Gastroesophageal sphincter (tissue), 4 donors: ENCODE measurements around the gene FAM168A. TPM values are rescaled to one million over a fixed set of nuclear protein-coding genes. Genes with fewer than 3 reads are reported as not detected.

Experiments
- ATAC-seq: fragments of 150-250 bp; one replicate; pipeline ENCODE4 v1.9.1; 2016; ENCODE audit warnings: mild to moderate bottlenecking, moderate library complexity
- H3K27ac ChIP-seq, 4 donors: fragments of 200-600 bp; sonication (generic) in 3 of 4; 1 replicate in 3 of 4; 2 replicates in 1 of 4; pipeline ENCODE4 v1.5.1; 2016 to 2019
- H3K27me3 ChIP-seq: fragments of 200-600 bp; sonication (generic); one replicate; pipeline ENCODE4 v1.5.1; 2019
- H3K36me3 ChIP-seq, 2 donors: fragments of 200-600 bp; sonication (generic); one replicate each; pipeline ENCODE4 v1.5.1; 2019; ENCODE audit warnings: control low read depth in 1 of 2
- H3K4me1 ChIP-seq, 3 donors: fragments of 200-600 bp; sonication (generic); 1 replicate in 2 of 3; 2 replicates in 1 of 3; pipeline ENCODE4 v1.5.1; 2016 to 2019; ENCODE audit warnings: control low read depth in 2 of 3
- H3K4me3 ChIP-seq, 2 donors: fragments of 200-600 bp; sonication (generic); one replicate each; pipeline ENCODE4 v1.5.1; 2019; ENCODE audit warnings: mild to moderate bottlenecking in 1 of 2, moderate library complexity in 1 of 2
- H3K9me3 ChIP-seq, 3 donors: fragments of 200-600 bp; sonication (generic); one replicate each; pipeline ENCODE4 v1.5.1; 2017 to 2019; ENCODE audit warnings: control low read depth in 2 of 3
- CTCF ChIP-seq, 4 experiments: fragments of 200-600 bp in 2 of 4; fragments of 450-650 bp in 2 of 4; sonication (generic) in 1 of 4; IDR thresholded peaks; one replicate each; pipeline ENCODE4 v1.5.1; 2017 to 2019; ENCODE audit warnings: antibody characterized with exemption in 4 of 4, mild to moderate bottlenecking in 2 of 4, moderate library complexity in 2 of 4
- EP300 ChIP-seq: sonication (generic); formaldehyde crosslinking; IDR thresholded peaks from one replicate; pipeline ENCODE4 v1.6.1; 2017; ENCODE audit warnings: antibody characterized with exemption, mild to moderate bottlenecking
- POLR2A ChIP-seq, 2 donors: fragments of 450-650 bp; IDR thresholded peaks; one replicate each; pipeline ENCODE4 v1.6.1; 2017; ENCODE audit warnings: antibody characterized with exemption in 2 of 2, mild to moderate bottlenecking in 2 of 2, moderate library complexity in 1 of 2
- POLR2AphosphoS5 ChIP-seq: sonication (generic); formaldehyde crosslinking; IDR thresholded peaks from one replicate; pipeline ENCODE4 v1.6.1; 2017; ENCODE audit warnings: antibody characterized with exemption
- WGBS, 2 donors: methylation state at CpG; one replicate each; pipeline ENCODE4 v1.1.5; 2018; ENCODE audit warnings: low coverage in 1 of 2; 5-methylcytosine and 5-hydroxymethylcytosine counted together
- total RNA-seq, 4 donors: library from RNA; depleted of rRNA; stranded (reverse); fragments of >200 nt; gene quantifications; one replicate each; pipeline ENCODE4 v1.1.0, GENCODE V29; 2016

FAM168A gene
- total RNA-seq, 4 donors from 2014 or later, result 27.5 to 51.8 (median 42.0) TPM

GRCh38 chr11:73415854-73416615, 181.9 kb downstream of the FAM168A start:
- 75 to 93% methylated on average over 4 of the region's 4 CpGs for WGBS, 2 donors
- peak overlapping the region in 1 of 4 donors; percentile 35 for H3K27ac ChIP-seq
- H3K36me3 ChIP-seq, result peaks cover 0 to 26% of the 10 kb centered on the region in 2 donors

GRCh38 chr11:73414977-73415651, 182.8 kb downstream of the FAM168A start:
- no peak for TF ChIP-seq CTCF (IDR thresholded peaks at IDR 0.05)
- Histone ChIP-seq H3K36me3 (peaks cover 0 to 35% of the 10 kb centered on the region in 2 donors), H3K9me3 (no peaks in the 10 kb centered on the region), H3K27me3 (no peaks in the 10 kb centered on the region), H3K27ac (peak overlapping the region in 3 of 4 donors; percentile 29 to 39 (median 35)), H3K4me1 (peaks cover 0 to 22% (median 9%) of the 10 kb centered on the region in 3 donors), H3K4me3 (no peak overlapping the region)
- ATAC-seq, result peak; percentile 39
- 20% methylated on average over 1 of the region's 1 CpG; no CpG with 5 or more reads in 1 of the 2 donors for WGBS, 2 donors

More at GRCh38 chr11:73415854-73416615, 181.9 kb downstream of the FAM168A start:
- TF ChIP-seq POLR2AphosphoS5 (no peak), EP300 (no peak)
- no peaks in the 10 kb centered on the region for H3K9me3 ChIP-seq
- H3K27me3 ChIP-seq, result no peaks in the 10 kb centered on the region
- H3K4me1 ChIP-seq, result peaks cover 0 to 22% (median 9%) of the 10 kb centered on the region in 3 donors
- H3K4me3 ChIP-seq, result no peak overlapping the region
- ATAC-seq, result no peak

GRCh38 chr11:73413256-73413655, 184.7 kb downstream of the FAM168A start:
- Histone ChIP-seq H3K4me1 (peaks cover 0 to 22% (median 9%) of the 10 kb centered on the region in 3 donors), H3K4me3 (no peak overlapping the region), H3K27me3 (no peaks in the 10 kb centered on the region), H3K9me3 (no peaks in the 10 kb centered on the region), H3K36me3 (peaks cover 0 to 36% of the 10 kb centered on the region in 2 donors), H3K27ac (no peak overlapping the region)
- 85 to 94% methylated on average over 2 of the region's 2 CpGs for WGBS, 2 donors
- no peak for TF ChIP-seq POLR2AphosphoS5
- no peak for TF ChIP-seq CTCF (IDR thresholded peaks at IDR 0.05)
- no peak for TF ChIP-seq EP300
- no peak for TF ChIP-seq POLR2A (IDR thresholded peaks at IDR 0.05)
- no peak for ATAC-seq

GRCh38 chr11:73412308-73412707, 185.6 kb downstream of the FAM168A start:
- no peaks in the 10 kb centered on the region for H3K27me3 ChIP-seq
- no peak for ATAC-seq
- H3K27ac ChIP-seq, result no peak overlapping the region
- H3K36me3 ChIP-seq, result peaks cover 0 to 38% of the 10 kb centered on the region in 2 donors
- H3K4me1 ChIP-seq, result peaks cover 0 to 22% (median 9%) of the 10 kb centered on the region in 3 donors
- TF ChIP-seq POLR2A (IDR thresholded peaks at IDR 0.05), result no peak
- no peak for TF ChIP-seq CTCF (IDR thresholded peaks at IDR 0.05)
- no peak for TF ChIP-seq EP300
- no peak for TF ChIP-seq POLR2AphosphoS5
- WGBS, 2 donors, result 50 to 66% methylated on average over 1 to 3 of the region's 3 CpGs
- H3K4me3 ChIP-seq, result no peak overlapping the region
- H3K9me3 ChIP-seq, result no peaks in the 10 kb centered on the region

- 100% methylated on average over 2 of the region's 2 CpGs; no CpG with 5 or more reads in 1 of the 2 donors for WGBS, 2 donors
- H3K36me3 ChIP-seq, result peaks cover 0 to 50% of the 10 kb centered on the region in 2 donors
- no peak overlapping the region for H3K4me3 ChIP-seq
- H3K27ac ChIP-seq, result no peak overlapping the region
- no peak for ATAC-seq
- no peaks in the 10 kb centered on the region for H3K27me3 ChIP-seq
- no peaks in the 10 kb centered on the region for H3K9me3 ChIP-seq
- TF ChIP-seq EP300, result no peak
- no peak for TF ChIP-seq CTCF (IDR thresholded peaks at IDR 0.05)
- no peak for TF ChIP-seq POLR2A (IDR thresholded peaks at IDR 0.05)
- TF ChIP-seq POLR2AphosphoS5, result no peak
- peaks cover 0 to 22% (median 9%) of the 10 kb centered on the region in 3 donors for H3K4me1 ChIP-seq
Measured at GRCh38 chr11:73411031-73411430, 186.9 kb downstream of the FAM168A start.
